ENCODE results near the gene IL13RA2.

Gene IL13RA2

DNA sequence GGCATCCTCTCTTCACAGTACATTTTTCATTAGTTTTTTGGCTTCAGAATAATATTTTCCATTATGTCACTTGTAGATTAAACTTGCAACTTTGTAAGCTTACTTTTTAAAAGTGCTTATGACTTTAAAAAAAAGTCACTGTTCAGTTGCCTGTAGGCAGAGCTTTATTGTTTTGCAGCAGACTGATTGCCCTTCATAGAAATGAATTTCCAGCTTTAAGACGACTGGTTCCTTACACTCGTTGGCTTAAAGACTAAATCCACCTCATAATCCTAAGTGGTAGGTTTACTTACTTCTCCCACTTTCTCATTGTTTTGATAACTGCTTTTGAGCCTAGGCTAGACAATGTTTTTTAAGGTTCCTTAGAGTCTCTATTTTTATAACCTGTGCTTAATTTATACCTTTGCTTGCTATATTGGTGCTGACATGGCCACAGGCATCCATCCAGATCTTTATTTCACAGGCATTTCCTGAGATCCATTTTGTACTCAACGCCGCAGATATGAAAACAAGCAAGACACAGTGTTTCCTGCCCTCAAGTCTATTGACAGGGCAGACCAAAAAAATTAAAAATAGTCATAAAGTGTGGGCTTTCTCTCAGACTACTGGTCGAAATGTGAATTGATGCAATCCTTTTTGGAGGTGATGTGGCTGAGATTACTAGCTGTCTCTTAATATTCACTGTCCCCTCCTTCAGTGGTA lies 12.6 kb upstream of the IL13RA2 start:
- no peak for DNase-seq (ENCODE audit: extremely low read depth, low read depth)
- no peak overlapping the region for H3K4me3 ChIP-seq (replicated peaks; ENCODE audit: low read depth, low read length)
- TF ChIP-seq, protein P1, sequence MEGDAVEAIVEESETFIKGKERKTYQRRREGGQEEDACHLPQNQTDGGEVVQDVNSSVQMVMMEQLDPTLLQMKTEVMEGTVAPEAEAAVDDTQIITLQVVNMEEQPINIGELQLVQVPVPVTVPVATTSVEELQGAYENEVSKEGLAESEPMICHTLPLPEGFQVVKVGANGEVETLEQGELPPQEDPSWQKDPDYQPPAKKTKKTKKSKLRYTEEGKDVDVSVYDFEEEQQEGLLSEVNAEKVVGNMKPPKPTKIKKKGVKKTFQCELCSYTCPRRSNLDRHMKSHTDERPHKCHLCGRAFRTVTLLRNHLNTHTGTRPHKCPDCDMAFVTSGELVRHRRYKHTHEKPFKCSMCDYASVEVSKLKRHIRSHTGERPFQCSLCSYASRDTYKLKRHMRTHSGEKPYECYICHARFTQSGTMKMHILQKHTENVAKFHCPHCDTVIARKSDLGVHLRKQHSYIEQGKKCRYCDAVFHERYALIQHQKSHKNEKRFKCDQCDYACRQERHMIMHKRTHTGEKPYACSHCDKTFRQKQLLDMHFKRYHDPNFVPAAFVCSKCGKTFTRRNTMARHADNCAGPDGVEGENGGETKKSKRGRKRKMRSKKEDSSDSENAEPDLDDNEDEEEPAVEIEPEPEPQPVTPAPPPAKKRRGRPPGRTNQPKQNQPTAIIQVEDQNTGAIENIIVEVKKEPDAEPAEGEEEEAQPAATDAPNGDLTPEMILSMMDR (IDR thresholded peaks at IDR 0.05; ENCODE audit: low read depth, low read length, missing control alignments): no peak

DNA sequence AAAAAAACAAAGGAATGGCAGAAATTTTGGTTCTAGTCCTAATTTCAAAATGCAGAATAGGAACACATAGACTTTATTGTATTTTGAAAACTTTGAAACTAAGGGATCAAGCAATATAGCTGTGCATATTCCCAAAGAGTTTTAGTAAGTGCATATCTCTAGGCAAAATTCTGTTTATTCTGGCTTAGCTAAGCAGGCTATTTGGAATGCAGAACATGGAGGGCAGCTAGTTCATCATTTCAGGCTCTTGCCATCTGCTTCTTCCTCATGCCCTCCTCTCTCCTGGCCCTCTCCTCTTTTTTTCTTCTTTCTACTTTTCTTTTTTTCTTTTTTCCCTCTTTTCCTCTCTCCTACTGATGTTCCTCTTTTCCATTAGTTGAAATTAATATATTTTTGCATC lies 12.0 kb upstream of the IL13RA2 start:
- no peak for DNase-seq (ENCODE audit: extremely low read depth, low read depth)
- H3K4me3 ChIP-seq (replicated peaks; ENCODE audit: low read depth, low read length): no peak overlapping the region
- TF ChIP-seq, protein P1 (IDR thresholded peaks at IDR 0.05; ENCODE audit: low read depth, low read length, missing control alignments): no peak

GRCh38 chrX:115023811-115024210 lies 6.4 kb upstream of the IL13RA2 start:
- no peak for DNase-seq (ENCODE audit: extremely low read depth, low read depth)
- H3K4me3 ChIP-seq (replicated peaks; ENCODE audit: low read depth, low read length): no peak overlapping the region
- TF ChIP-seq, protein P1 (IDR thresholded peaks at IDR 0.05; ENCODE audit: low read depth, low read length, missing control alignments): no peak

GRCh38 chrX:115023139-115023538 lies 5.7 kb upstream of the IL13RA2 start:
- TF ChIP-seq, protein P1 (IDR thresholded peaks at IDR 0.05; ENCODE audit: low read depth, low read length, missing control alignments): no peak
- no peak overlapping the region for H3K4me3 ChIP-seq (replicated peaks; ENCODE audit: low read depth, low read length)
- peak; percentile 36 for DNase-seq (ENCODE audit: extremely low read depth, low read depth)

DNA sequence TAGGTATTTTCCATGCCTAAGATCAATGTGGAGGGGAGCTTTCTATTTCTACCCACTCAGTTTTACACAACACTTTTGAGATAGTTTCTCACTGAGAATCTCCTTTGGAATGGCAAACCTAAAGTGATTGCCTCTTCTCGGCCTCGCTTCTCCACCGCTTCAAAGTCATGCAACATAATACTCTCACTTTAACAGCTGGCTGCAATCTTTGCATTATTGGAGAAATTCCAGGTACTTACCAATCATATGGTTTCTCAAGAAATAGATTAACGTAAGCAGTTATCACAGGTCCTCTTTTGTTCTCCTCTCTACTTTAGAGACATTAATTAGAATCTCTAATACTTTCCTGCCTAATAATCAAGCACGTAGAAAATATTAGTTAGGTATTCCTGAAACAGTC lies 3.7 kb upstream of the IL13RA2 start:
- no peak for DNase-seq (ENCODE audit: extremely low read depth, low read depth)
- no peak overlapping the region for H3K4me3 ChIP-seq (replicated peaks; ENCODE audit: low read depth, low read length)
- TF ChIP-seq, protein P1 (IDR thresholded peaks at IDR 0.05; ENCODE audit: low read depth, low read length, missing control alignments): no peak

DNA sequence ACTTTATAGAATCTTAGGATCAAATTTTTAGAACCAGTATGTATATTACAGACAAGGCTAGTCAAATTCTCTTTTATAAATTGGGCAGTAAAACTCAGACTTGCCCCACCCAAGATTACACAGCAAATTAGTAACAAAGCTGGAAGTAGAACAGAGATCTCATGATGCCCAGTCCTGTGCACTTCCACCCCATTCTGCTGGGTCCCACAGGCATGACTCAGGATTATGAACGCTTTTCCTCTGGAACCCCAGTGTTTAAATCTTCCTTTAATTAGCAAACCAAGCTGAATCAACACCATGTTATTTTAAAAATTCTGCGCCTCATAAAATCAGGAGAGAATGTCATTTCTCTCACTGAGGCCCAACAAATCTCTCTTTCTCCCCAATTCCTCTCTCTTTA lies 1.5 kb upstream of the IL13RA2 start:
- TF ChIP-seq, protein P1 (IDR thresholded peaks at IDR 0.05; ENCODE audit: low read depth, low read length, missing control alignments): no peak
- no peak for DNase-seq (ENCODE audit: extremely low read depth, low read depth)
- no peak overlapping the region for H3K4me3 ChIP-seq (replicated peaks; ENCODE audit: low read depth, low read length)
